ENCODE results near the gene UCHL5.
"Not testable (repeated sequence)": the region's sequence is repeated elsewhere in the genome, so short reads cannot be mapped to it uniquely, and the experiment has no call there.

The UCHL5 gene

DNA sequence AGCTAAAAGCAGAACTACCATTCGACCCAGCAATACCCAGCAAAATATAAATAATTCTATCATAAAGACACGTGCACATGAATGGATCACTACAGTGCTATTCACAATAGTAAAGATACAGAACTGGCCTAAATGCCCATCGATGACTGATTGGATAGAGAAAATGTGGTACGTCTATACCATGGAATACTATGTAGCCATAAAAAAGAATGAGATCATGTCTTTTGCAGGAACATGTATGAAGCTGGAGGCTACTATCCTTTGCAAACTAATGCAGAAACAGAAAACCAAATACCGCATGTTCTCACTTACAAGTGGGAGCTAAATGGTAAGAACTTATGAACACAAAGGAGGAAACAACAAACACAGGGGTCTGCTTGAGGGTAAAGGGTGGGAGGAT, 53.4 kb downstream of the UCHL5 start:
- no peak for DNase-seq

DNA sequence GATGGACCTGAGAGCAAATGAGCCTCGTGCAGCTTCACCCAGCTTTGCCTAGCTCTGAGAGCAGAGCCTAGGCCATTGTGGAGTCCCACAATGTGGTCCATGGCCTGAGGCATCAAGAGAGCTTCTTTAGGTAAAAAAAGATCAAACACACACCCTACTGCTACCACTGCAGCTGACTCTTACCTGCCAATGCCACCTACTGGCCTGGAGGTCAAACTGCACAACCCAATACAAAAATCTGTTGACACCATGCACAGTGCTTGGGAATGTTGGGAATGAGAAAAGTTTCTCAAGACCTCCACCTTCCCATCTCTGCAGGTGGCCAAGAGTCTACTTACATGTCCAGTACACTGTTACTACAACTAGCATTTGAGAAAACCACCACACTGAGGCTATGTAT, 60.6 kb downstream of the UCHL5 start:
- DNase-seq: no peak

DNA sequence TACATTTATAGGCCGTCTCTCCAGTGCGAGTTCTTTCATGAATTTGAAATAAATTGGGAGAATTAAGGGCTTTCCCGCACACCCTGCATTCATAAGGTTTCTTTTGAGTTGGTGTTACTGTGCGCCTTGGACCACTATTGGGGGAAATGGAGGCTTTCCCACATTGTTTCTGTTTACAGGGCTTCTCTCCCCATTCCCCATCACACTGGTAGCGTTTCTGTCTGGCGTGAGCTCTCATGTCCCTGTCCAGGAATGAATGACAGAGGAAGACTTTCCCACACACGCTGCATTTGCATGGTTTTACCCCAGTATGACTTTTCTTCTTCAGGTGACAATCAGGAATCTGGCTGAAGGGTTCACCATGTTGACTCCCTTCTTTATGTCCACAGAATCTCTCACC, 65.0 kb downstream of the UCHL5 start:
- no peak for DNase-seq

DNA sequence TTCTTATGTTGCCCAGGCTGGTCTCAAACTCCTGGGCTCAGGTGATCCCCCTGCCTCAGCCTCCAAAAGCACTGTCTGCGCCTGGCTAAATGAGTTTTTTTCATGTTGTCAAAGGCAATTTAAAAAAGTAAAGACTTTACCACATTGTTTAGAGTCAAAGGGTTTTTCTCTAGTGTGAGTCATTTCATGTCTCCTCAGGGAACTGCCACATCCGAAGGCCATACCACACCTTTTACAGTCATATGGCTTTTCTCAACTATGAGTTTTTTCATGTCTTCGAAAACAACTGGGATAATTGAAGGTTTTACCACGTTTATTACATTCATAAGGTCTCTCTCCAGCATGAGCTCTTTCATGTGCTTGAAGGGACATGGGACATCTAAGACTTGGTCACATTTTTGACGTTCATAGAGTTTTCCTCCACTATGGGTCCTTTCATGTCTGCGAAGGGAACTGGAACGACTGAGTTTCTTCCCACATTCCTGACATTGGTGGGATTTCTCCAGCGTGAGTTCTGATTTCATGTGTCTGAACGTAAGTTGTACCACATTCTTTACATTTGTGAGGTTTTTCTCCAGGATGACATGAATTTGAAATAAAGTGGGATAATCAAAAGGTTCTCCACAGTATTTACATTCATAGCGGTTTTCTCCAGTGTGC, 65.6 kb downstream of the UCHL5 start:
- DNase-seq: no peak

DNA sequence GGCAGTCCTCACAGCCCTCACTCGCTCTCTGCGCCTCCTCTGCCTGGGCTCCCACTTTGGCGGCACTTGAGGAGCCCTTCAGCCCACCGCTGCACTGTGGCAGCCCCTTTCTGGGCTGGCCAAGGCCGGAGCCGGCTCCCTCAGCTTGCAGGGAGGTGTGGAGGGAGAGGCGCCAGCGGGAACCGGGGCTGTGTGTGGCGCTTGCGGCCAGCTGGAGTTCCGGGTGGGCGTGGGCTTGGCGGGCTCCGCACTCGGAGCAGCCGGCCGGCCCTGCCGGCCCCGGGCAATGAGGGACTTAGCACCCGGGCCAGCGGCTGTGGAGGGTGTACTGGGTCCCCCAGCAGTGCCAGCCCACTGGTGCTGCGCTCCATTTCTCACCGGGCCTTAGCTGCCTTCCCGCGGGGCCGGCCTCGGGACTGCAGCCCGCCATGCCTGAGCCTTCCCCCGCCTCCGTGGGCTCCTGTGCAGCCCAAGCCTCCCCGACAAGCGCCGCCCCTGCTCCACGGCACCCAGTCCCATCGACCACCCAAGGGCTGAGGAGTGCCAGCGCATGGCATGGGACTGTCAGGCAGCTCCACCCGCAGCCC, 72.3 kb downstream of the UCHL5 start:
- not testable (repeated sequence) for DNase-seq

DNA sequence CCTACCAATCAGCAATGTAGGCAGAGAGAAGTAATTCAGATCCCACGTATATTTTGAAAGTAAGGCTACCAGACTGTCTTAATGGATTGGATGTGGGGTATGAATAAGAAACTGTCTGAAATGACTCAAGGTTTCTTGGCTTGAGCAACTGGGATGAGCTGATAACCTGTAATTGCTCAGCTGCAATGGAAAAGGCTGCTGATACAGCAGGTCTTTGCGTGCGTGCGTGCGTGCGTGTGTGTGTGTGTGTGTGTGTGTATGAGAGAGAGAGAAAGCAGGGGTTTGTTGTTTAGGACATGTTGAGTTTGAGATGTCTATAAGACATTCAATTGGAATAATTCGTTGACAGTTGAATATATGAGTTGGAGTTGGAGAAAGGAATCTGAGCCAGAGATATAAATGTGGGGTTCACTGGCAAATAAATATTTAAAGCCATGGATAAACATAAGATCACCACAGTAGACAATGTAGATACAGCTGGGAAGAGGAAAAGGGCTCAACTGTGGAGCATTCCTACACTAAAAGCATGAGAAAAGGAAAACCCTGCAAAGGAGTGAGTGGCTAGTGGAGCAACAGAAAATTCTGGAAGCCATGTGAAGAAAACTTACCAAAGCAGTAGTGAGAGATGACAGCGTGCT, 72.9 kb downstream of the UCHL5 start:
- DNase-seq: no peak

DNA sequence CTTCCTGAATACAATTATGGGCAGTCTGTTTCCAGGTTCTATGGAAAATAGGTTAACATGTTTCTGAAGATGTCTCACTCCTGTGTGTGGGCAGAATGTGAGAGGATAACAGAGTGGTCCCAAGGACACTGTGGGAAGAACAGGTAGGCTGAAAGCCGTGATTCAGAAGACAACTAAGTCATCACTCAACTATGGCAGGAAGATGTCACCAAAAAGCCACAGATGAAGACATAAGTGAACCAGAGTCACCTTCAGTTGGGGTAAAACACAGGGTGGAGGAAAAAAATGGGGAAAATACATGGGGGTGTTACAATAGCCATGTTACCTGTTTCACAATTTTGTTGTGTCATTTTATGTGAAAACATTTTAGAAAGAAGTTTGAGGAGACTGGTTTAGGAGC, 75.1 kb downstream of the UCHL5 start:
- no peak for DNase-seq

DNA sequence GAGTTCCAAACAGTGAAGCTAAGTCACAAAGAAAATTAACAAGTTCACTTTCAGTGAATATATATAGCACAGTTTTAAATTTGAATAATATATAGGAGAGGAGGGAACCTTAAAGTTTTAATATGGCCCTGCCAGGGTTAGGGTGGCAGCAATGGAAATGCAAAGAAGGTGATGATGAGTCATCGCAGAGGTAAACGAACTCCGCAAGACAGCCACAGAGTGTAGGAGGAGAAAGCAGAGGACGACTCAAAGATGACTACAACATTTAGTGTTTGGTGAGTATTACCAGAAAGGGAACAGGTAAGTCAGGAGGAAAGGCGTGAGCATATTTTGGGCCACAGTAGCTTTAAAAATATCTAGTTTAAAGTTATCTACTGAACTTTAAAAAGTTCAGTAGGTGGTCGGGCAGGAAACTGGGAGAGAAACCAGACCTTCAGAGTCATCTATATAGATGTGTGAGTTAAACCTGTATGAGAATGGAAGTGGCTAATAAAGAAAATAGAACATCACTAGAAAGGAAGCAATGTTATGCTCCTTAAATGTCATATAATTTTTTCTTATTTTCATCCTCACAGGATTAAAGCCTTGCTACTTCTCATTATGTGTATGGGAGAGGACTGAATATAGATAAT, 75.7 kb downstream of the UCHL5 start:
- no peak for DNase-seq

DNA sequence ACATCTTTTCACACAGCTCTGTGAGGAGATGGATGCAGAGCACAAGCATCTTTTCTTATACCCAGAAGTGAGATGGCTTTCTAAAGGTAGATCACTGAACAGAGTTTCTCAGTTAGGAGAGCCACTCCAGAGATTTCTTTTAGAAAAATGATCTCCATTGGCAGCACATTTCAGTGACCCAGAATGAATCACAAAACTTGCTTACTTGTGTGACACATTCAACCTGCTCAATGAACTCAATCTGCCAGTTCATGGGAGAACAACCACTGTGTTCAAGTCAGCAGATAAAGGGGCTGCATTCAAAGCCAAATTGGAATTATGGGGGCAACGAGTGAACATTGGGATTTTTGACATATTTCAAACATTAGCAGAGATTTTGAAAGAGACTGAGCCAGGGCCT, 78.3 kb downstream of the UCHL5 start:
- DNase-seq: no peak

DNA sequence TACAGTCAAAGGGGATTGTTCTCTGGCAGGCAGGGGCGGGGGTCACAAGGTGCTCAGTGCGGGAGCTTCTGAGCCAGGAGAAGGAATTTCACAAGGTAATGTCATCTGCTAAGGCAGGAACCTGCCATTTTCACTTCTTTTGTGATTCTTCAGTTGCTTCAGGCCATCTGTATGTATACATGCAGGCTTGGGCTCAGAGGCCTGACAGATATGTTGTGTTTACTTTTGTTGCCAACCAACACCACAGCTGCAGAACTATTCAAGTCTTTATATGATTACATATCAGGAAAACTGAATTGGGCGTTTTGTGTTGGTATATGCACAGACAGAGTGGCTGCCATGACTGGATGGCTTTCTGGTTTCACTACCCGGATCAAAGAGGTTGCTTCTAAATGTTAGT, 78.8 kb downstream of the UCHL5 start:
- not testable (repeated sequence) for DNase-seq

DNA sequence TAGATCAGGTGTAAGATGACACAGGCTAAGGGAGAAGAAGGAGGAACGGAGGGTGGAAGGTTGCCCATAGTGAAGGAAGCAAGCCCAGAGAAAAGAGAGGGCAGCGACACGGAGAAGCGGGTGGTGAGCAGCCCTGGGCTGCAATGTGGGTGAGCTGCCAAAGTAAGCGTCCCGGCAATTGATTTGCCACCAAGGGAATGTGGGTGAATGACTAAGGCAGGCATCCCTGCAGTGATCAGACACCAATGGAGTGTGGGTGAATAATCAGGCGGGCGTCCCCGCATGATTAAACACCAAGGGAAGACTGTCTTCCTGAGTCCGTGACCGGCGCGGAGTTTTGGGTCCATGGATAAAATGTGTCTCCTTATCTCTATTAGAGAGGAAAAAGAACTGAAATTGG, 79.6 kb downstream of the UCHL5 start:
- DNase-seq: no peak

DNA sequence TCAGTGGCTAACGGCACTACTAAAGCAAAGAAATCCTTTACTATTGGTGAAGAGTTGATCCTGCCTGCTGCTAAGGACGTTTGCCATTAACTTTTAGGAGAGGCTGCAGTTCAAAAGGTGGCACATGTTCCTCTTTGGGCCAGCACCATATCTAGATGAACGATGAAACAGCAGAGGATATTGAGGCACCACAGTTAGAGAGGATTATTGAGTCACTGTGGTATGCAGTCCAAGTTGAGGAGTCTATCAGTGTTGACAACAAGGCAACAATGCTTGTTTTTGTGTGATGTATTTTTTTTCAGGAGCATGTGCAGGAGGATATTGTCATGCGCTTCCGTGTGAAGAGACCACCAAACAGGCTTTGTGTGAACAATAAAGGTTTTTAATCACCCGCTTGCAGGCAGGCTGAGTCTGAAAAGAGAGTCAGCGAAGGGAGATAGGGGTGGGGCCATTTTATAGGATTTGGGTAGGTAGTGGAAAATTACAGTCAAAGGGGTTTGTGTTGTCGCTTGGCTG, 80.9 kb downstream of the UCHL5 start:
- DNase-seq: no peak

DNA sequence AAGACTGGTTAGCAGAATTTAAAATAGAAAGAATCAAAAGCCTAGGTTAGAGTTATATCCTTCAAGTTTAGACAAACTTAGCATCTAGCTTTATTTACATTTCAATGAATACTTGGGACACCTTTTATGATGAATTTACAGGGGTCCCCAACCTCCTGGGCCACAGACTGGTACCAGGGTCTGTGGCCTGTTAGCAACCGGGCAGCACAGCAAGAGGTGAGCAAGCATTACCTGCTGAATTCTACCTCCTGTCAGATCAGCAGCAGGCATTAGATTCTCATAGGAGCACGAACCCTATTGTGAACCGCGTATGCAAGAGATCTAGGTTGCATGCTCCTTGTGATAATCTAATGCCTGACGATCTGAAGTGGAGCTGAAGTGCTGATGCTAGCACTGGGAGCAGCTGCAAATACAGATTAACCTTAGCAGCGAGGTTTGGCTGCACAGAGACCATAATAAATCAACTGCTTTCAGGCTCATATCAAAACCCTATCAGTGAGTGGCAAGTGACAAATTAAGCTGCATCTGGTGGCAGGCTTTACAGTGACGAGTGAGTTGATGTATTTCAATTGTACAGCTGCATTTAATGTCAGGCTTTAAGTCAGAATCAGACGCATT, 82.0 kb downstream of the UCHL5 start:
- no peak for DNase-seq

DNA sequence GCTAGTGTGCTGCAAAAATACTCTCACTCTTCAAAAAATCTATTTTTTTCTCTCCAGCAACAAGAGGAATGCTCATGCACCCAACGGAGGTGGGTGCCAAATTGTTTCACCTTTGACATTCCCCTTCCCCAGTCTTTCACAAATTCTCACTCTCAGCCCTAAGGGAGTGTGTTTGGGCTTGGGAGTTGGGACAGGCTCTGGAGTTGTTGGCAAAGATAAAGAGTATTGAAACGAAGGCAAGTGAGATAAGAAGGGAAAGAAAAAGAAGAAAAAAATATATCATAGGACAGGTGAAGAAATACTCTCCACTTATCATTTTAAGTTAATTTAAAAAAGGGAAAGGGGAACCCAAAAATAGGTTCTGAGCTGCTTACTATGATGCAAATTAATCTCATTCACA, 82.6 kb downstream of the UCHL5 start:
- DNase-seq: no peak

DNA sequence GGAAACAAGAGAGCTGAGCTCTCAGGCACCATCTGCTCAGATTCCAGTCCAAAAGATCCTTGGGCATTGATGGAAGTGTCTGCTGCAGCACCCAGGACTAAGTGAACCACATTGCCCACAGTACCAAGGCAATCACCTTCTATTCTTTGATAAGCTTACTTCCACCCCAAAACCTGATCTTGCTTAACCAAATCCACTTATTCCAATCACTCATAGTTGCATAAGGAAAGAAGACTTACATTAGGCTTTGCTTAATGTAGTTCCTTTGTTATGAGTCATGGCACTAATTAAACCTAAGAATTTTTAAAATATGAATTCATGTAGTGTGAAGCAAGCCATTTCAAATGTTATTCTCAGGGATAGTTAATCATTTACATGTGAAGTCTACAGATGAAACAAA, 84.5 kb downstream of the UCHL5 start:
- no peak for DNase-seq

DNA sequence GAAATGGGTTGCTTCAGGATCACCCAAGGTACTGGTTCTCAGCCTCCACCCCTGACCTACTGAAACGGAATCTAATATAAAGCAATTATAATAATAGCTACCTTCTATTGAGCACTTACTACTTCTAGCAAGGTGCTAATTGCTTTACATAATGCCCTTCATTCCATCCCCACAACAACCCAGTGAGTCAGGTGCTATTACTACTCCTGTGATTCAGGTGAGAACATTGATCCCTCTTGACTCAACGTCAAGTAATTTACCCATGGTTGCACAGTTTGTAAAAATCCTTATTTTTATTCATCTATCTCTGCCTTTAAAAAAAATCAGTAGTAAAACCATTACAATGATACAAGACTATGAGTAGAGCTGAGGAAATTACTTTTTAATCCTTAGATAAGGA, 85.2 kb downstream of the UCHL5 start:
- no peak for DNase-seq

DNA sequence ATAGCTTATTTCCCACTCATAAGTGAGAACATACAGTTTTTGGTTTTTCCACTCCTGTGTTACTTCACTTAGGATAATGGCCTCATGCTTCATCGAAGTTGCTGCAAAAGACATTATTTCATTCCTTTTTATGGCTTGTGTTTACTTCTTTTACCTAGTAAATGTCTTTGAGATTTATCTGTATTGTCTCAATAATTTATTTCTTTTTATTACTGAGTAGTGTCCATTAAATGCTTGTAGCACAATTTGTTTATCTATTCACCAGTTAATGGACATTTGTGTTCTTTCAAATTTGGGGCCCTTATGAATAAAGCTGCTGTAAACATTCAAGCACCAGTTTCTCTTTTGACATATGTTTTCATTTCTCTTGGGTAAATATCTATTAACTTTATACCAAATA, 86.0 kb downstream of the UCHL5 start:
- no peak for DNase-seq

DNA sequence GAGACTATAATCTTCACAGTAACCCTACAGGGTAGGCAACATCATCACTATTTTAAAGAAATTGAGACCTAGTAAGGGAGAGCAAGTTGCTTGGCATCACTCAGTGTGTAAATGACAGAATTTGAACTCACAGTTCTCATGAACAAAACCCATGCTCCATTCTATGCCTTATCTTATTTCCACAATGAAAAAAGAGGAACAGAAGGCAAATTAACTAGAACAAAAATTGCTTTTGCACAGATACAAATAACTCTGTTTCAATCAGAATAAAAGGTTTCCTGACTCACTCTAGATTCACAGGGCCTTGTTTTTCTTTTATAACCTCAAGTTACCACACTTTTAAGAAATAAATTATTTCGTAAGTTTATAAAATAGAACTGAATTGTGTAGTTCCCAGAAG, 90.1 kb downstream of the UCHL5 start:
- DNase-seq: no peak

DNA sequence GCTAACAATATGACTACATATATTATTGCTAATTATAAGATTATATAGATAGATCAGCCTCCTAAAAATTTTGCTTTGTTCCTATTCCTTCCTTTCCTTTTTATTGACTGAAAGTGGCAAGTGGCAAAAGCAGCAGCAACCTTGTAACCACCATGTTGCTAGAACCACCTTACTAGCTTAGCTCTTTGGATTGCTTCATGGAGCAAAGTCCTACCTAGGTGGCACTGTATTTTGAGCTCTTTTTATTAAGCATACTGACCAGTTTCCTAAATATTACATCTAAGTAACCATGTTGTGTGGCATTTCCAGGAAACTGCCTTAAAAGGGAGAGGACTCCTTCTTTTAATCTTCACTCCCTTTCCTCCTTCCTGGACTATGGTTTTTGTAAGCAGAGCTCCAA, 90.8 kb downstream of the UCHL5 start:
- no peak for DNase-seq

DNA sequence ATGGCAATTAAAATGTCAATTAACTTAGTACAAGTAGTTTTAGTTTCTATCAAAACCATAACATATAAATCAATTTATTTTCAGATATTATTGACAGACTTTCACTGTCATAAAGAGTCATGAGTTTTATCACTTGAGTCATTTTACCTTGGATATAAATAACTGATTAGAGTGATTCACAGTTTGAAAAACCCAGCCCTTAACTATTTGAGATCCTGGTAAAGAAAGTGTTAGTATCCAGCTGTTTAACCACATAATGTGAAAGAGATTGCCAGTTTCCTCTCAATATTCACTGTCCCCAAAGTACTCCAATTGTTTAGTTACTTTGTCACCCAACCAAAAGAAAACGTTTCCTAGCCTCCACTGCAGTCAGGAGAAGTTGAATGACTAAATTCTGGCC, 91.3 kb downstream of the UCHL5 start:
- no peak for DNase-seq

DNA sequence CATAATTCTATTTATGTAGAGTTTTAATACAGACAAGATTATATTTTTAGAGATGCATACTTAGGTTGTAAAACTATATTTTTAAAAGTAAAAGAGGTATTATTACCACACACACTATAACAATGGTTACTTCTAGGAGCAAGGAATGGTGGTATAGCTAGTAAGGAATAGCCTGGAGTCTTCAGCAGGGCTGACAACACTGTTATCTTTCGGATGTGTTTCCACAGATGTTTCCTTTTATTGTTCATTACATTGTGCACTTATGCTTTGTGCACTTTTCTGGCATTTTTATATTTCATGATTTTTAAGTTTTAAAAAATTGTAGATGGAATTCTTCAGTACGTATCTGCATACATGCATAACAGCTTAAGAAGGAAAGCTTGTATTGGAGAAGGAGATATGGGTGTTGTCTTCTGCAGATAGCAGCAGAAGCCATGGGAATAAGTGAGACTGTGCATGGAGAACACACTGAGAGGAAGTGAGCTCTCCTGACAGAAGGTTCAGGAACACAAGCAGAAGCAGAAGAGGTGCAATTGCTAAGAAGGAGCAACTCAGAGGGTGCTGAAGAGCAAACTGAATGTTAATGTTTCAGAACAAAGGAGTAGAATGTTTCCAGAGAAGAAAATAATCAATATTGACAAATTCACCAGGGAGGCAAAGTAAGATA, 91.8 kb downstream of the UCHL5 start:
- no peak for DNase-seq

DNA sequence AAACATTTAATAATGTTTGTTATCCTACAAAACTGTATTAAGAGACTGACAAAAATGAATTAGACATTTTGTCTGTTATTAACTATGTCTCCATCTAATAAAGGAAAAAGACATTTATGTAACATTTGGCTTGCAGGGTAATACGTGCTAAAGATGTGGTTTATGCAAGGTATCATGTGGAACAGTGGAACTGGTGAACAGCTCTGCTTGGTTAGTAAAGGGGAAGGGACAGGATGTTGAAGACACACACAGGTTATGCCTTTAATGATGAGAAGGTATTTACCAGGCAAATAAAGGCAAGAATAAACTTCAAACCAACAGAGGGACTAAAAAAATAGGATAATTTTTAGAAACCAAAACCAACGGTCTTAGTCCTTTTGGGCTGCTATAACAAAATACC, 93.1 kb downstream of the UCHL5 start:
- no peak for DNase-seq

DNA sequence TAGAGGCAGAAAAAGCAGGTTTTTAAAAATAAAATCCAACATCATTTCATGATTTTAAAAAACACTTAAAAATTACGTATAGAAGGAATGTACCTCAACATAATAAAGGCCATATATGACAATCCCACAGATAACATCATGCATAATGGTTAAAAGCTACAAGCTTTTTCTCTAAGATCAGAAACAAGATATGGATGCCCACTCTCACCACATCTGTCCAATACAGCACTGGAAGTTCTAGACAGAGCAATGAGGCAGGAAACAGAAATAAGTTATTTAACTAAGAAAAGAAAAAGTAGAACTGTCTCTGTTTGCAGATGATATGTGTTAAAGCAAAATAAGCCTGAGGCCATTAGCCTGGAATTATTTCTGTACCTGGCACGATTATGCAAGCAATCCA, 96.3 kb downstream of the UCHL5 start:
- no peak for DNase-seq
